Endothelial cell of umbilical vein (primary cell): ENCODE results near the gene NEU4.
"Not testable (repeated sequence)": the region's sequence is repeated elsewhere in the genome, so short reads cannot be mapped to it uniquely, and the experiment has no call there.

Experiments
- EZH2 ChIP-seq: IDR thresholded peaks from 2 replicates; pipeline ENCODE4 v1.6.1; 2012; ENCODE audit warnings: borderline replicate concordance, low read depth, mild to moderate bottlenecking, moderate library complexity, low read length, inconsistent platforms; ENCODE audit not compliant: severe bottlenecking
- POLR2AphosphoS5 ChIP-seq: IDR thresholded peaks from 2 replicates; pipeline ENCODE4 v1.6.1; 2012; ENCODE audit warnings: low read depth, mild to moderate bottlenecking, control low read depth, low read length, moderate library complexity; ENCODE audit not compliant: insufficient read depth
- TF ChIP-seq, protein P1 (sequence below), 2 donors: IDR thresholded peaks; 1 replicate in 1 of 2; 2 replicates in 1 of 2; pipeline ENCODE4 v1.5.1; 2011; ENCODE audit warnings: low read length in 2 of 2, mild to moderate bottlenecking in 2 of 2, moderate library complexity in 2 of 2, control low read depth in 1 of 2, inconsistent platforms in 1 of 2, low read depth in 1 of 2; ENCODE audit not compliant: insufficient read depth in 1 of 2; ENCODE audit errors: extremely low read depth in 1 of 2

GRCh38 chr2:241782053-241782452, 26.9 kb upstream of the NEU4 start:
- TF ChIP-seq, protein P1, sequence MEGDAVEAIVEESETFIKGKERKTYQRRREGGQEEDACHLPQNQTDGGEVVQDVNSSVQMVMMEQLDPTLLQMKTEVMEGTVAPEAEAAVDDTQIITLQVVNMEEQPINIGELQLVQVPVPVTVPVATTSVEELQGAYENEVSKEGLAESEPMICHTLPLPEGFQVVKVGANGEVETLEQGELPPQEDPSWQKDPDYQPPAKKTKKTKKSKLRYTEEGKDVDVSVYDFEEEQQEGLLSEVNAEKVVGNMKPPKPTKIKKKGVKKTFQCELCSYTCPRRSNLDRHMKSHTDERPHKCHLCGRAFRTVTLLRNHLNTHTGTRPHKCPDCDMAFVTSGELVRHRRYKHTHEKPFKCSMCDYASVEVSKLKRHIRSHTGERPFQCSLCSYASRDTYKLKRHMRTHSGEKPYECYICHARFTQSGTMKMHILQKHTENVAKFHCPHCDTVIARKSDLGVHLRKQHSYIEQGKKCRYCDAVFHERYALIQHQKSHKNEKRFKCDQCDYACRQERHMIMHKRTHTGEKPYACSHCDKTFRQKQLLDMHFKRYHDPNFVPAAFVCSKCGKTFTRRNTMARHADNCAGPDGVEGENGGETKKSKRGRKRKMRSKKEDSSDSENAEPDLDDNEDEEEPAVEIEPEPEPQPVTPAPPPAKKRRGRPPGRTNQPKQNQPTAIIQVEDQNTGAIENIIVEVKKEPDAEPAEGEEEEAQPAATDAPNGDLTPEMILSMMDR (IDR thresholded peaks at IDR 0.05; ENCODE audit: extremely low read depth in 1 of 2, insufficient read depth in 1 of 2, low read depth in 1 of 2, low read length in 2 of 2), result not testable (repeated sequence)
- TF ChIP-seq EZH2, POLR2AphosphoS5: not testable (repeated sequence)
